HepG2 (cell line): ENCODE results near the gene SDR39U1. TPM values are rescaled to one million over a fixed set of nuclear protein-coding genes. Genes with fewer than 3 reads are reported as not detected.

Experiments used
- NFAT5 ChIP-seq: sonication (generic); formaldehyde crosslinking; IDR thresholded peaks from 2 replicates; pipeline ENCODE4 v1.4.0; 2020; ENCODE audit warnings: missing genetic modification reagents
- NFE2L1 ChIP-seq: sonication (generic); formaldehyde crosslinking; IDR thresholded peaks from 2 replicates; pipeline ENCODE4 v1.4.0; 2020; ENCODE audit warnings: missing genetic modification reagents, mild to moderate bottlenecking, borderline replicate concordance
- SNAPC4 ChIP-seq: sonication (generic); formaldehyde crosslinking; IDR thresholded peaks from 2 replicates; pipeline ENCODE4 v1.4.0; 2020; ENCODE audit warnings: mild to moderate bottlenecking, missing genetic modification reagents
- ZNF609 ChIP-seq: sonication (generic); formaldehyde crosslinking; IDR thresholded peaks from 2 replicates; pipeline ENCODE4 v1.4.0; 2020; ENCODE audit warnings: mild to moderate bottlenecking, missing genetic modification reagents, borderline replicate concordance
- ZNF772 ChIP-seq: sonication (generic); formaldehyde crosslinking; IDR thresholded peaks from 2 replicates; pipeline ENCODE4 v1.5.0; 2020; ENCODE audit warnings: mild to moderate bottlenecking, missing genetic modification reagents
- polyA plus RNA-seq, 8 experiments: library from polyadenylated mRNA; depleted of rRNA in 3 of 8; stranded (reverse) in 7 of 8; unstranded in 1 of 8; fragments of >200 nt; fragmentation: Illumina TruSeq in 4 of 8; extraction: Trizol in 4 of 8; gene quantifications; 2 replicates each; pipeline versions ENCODE4 v1.2.1 to v1.2.3, GENCODE V29; 2011 to 2016; ENCODE audit warnings: low read depth in 4 of 8, missing spikeins in 1 of 8, mixed read lengths in 1 of 8; ENCODE audit not compliant: insufficient read depth in 1 of 8
- total RNA-seq, 5 experiments: library from RNA; depleted of rRNA; stranded (reverse); fragments of >200 nt; fragmentation: Illumina TruSeq; extraction: Trizol; gene quantifications; 2 replicates each; pipeline ENCODE4 v1.2.3, GENCODE V29; 2016; ENCODE audit warnings: low read depth in 1 of 5

SDR39U1 gene
- total and polyA plus RNA-seq, 2 of the 13 experiments (the other 11 are each of a cell fraction or from before 2014, with no cell fraction given) = 34.4 to 129 TPM

- no peak for TF ChIP-seq NFAT5 (CRISPR knock-in tag)
- TF ChIP-seq SNAPC4 (CRISPR knock-in tag) = no peak
- TF ChIP-seq ZNF609 (CRISPR knock-in tag) = no peak
- 0 out of 2 replicates have a peak, but pooled peaks have one; percentile 20 for TF ChIP-seq NFE2L1
- no peak for TF ChIP-seq ZNF772
These were observed 25.5 kb downstream of the SDR39U1 start (continued) for GRCh38 chr14:24416932-24417619.
